Measurements from ENCODE around the gene PRMT6.
"Not testable (repeated sequence)": the region's sequence is repeated elsewhere in the genome, so short reads cannot be mapped to it uniquely, and the experiment has no call there.

PRMT6 gene

GRCh38 chr1:107056426-107057196 is at the start of gene PRMT6:
Gene PRMT6, plus strand, starts transcription at chr1:107056674. Its CDS starts 42 bp downstream, at chr1:107056716.
- peak; percentile 92 for DNase-seq

GRCh38 chr1:107009281-107009680 is 47.2 kb upstream of the PRMT6 start:
- no peak for DNase-seq

GRCh38 chr1:107010582-107010981 is 45.9 kb upstream of the PRMT6 start:
- DNase-seq = no peak

- no peak for DNase-seq
Observed at GRCh38 chr1:107016376-107016978, 40.0 kb upstream of the PRMT6 start.

GRCh38 chr1:107018445-107018844 is 38.0 kb upstream of the PRMT6 start:
- no peak for DNase-seq

GRCh38 chr1:107019166-107019565 is 37.3 kb upstream of the PRMT6 start:
- DNase-seq = no peak

- DNase-seq = not testable (repeated sequence)
Observed at GRCh38 chr1:107038874-107039273, 17.6 kb upstream of the PRMT6 start.

GRCh38 chr1:107044310-107045220 is 11.9 kb upstream of the PRMT6 start:
- DNase-seq = not testable (repeated sequence)

GRCh38 chr1:107047602-107048001 is 8.9 kb upstream of the PRMT6 start:
- DNase-seq = no peak

GRCh38 chr1:107048241-107048640 is 8.2 kb upstream of the PRMT6 start:
- DNase-seq = no peak

- DNase-seq = no peak
Observed at GRCh38 chr1:107051266-107051665, 5.2 kb upstream of the PRMT6 start.

GRCh38 chr1:107055919-107056425 is 502 bp upstream of the PRMT6 start:
- not testable (repeated sequence) for DNase-seq

GRCh38 chr1:107057197-107058133 is 991 bp downstream of the PRMT6 start:
- DNase-seq = peak; percentile 67

- peak; percentile 31 for DNase-seq
Observed at GRCh38 chr1:107058245-107059032, 2.0 kb downstream of the PRMT6 start.

GRCh38 chr1:107061886-107062285 is 5.4 kb downstream of the PRMT6 start:
- no peak for DNase-seq

GRCh38 chr1:107073493-107073892 is 17.0 kb downstream of the PRMT6 start:
- DNase-seq = no peak

GRCh38 chr1:107076841-107077240 is 20.4 kb downstream of the PRMT6 start:
- DNase-seq = no peak

GRCh38 chr1:107079249-107079648 is 22.8 kb downstream of the PRMT6 start:
- DNase-seq = no peak

GRCh38 chr1:107081102-107081501 is 24.6 kb downstream of the PRMT6 start:
- no peak for DNase-seq

- no peak for DNase-seq
Observed at GRCh38 chr1:107091418-107091817, 34.9 kb downstream of the PRMT6 start.

- DNase-seq = not testable (repeated sequence)
Observed at GRCh38 chr1:107093395-107093794, 36.9 kb downstream of the PRMT6 start.

Data from DMS79 treated with DMSO at 0.1 percent for 48 hours (cell line).